HEK293T (cell line): ENCODE data around the gene RSPH4A.

Experiments
- CTCF ChIA-PET: fragments of 350-600 bp; formaldehyde crosslinking; extraction: SDS; loops from one replicate; lab custom pipeline; 2021; ENCODE audit warnings: antibody characterized with exemption, inconsistent platforms; lab: Yijun Ruan, JAX
- POLR2A ChIA-PET: fragments of 350-600 bp; formaldehyde crosslinking; extraction: SDS; loops from one replicate; lab custom pipeline; 2020; ENCODE audit warnings: antibody characterized with exemption, inconsistent platforms; lab: Yijun Ruan, JAX
- DNase-seq: peaks from one replicate; pipeline ENCODE4 v3.0.0; 2012; ENCODE audit warnings: mixed read lengths; ENCODE audit errors: extremely low spot score
- ARNT ChIP-seq: fragments of 450-650 bp; IDR thresholded peaks from 2 replicates; pipeline ENCODE4 v1.6.1; 2017; ENCODE audit warnings: mild to moderate bottlenecking
- BHLHE40 ChIP-seq: fragments of 450-650 bp; IDR thresholded peaks from 2 replicates; pipeline ENCODE4 v1.6.1; 2016; ENCODE audit warnings: mild to moderate bottlenecking, moderate library complexity, borderline replicate concordance
- CTBP1 ChIP-seq: fragments of 450-650 bp; IDR thresholded peaks from 2 replicates; pipeline ENCODE4 v1.6.1; 2016; ENCODE audit warnings: borderline replicate concordance
- ELF4 ChIP-seq: fragments of 450-650 bp; IDR thresholded peaks from 2 replicates; pipeline ENCODE4 v1.6.1; 2017; ENCODE audit warnings: antibody characterized with exemption
- FOXA1 ChIP-seq: fragments of 450-650 bp; IDR thresholded peaks from 2 replicates; pipeline ENCODE4 v1.6.1; 2016; ENCODE audit warnings: mild to moderate bottlenecking
- FOXK2 ChIP-seq: fragments of 450-650 bp; IDR thresholded peaks from 2 replicates; pipeline ENCODE4 v1.6.1; 2016; ENCODE audit warnings: mild to moderate bottlenecking
- FOXM1 ChIP-seq: fragments of 450-650 bp; IDR thresholded peaks from 2 replicates; pipeline ENCODE4 v1.6.1; 2017; ENCODE audit warnings: mild to moderate bottlenecking, borderline replicate concordance
- HDGF ChIP-seq: fragments of 450-650 bp; IDR thresholded peaks from 2 replicates; pipeline ENCODE4 v1.6.1; 2017; ENCODE audit warnings: antibody characterized with exemption, borderline replicate concordance
- L3MBTL2 ChIP-seq: fragments of 450-650 bp; conservative IDR thresholded peaks from 2 replicates; pipeline ENCODE4 v1.6.1; 2016; ENCODE audit warnings: mild to moderate bottlenecking
- LEF1 ChIP-seq: fragments of 450-650 bp; IDR thresholded peaks from 2 replicates; pipeline ENCODE4 v1.6.1; 2017; ENCODE audit warnings: mild to moderate bottlenecking, borderline replicate concordance
- NFRKB ChIP-seq: fragments of 450-650 bp; IDR thresholded peaks from 2 replicates; pipeline ENCODE4 v1.6.1; 2016; ENCODE audit warnings: mild to moderate bottlenecking, moderate library complexity
- PKNOX1 ChIP-seq: fragments of 450-650 bp; IDR thresholded peaks from 2 replicates; pipeline ENCODE4 v1.6.1; 2016
- SP1 ChIP-seq: fragments of 450-650 bp; IDR thresholded peaks from 2 replicates; pipeline ENCODE4 v1.6.1; 2017
- SUZ12 ChIP-seq: fragments of 450-650 bp; IDR thresholded peaks from 2 replicates; pipeline ENCODE4 v1.6.1; 2016; ENCODE audit warnings: mild to moderate bottlenecking
- TARDBP ChIP-seq: fragments of 450-650 bp; IDR thresholded peaks from 2 replicates; pipeline ENCODE4 v1.6.1; 2016
- ZNF384 ChIP-seq: fragments of 450-650 bp; IDR thresholded peaks from 2 replicates; pipeline ENCODE4 v1.6.1; 2016

RSPH4A gene

GRCh38 chr6:116672306-116672705, 56.0 kb downstream of the RSPH4A start:
- ChIA-PET POLR2A (interaction anchor here (0.6 kb wide), 1 partner anchor 256 kb away, joined by 4 read pairs; no protein-coding TSS in a partner anchor), CTCF (no interaction called here)
- TF ChIP-seq L3MBTL2 (no peak), FOXK2 (no peak), FOXA1 (no peak), SUZ12 (no peak), ZNF384 (no peak), LEF1 (no peak), CTBP1 (no peak), SP1 (no peak)
- no peak for DNase-seq

GRCh38 chr6:116676021-116676420, 59.7 kb downstream of the RSPH4A start:
- POLR2A ChIA-PET = no interaction called here
- DNase-seq = no peak
- TF ChIP-seq L3MBTL2 (no peak), HDGF (no peak), FOXA1 (no peak), BHLHE40 (no peak), SUZ12 (no peak), FOXM1 (no peak), SP1 (no peak), CTBP1 (no peak), FOXK2 (no peak), ZNF384 (no peak), NFRKB (no peak), ARNT (no peak), LEF1 (no peak), ELF4 (no peak), TARDBP (no peak)
- CTCF ChIA-PET = no interaction called here

GRCh38 chr6:116680880-116681672, 64.8 kb downstream of the RSPH4A start, which contains the start of gene KPNA5:
KPNA5 (plus strand) TSS chr6:116681211; CDS start chr6:116681335, 124 bp downstream.
- ChIA-PET POLR2A (interaction anchor here (0.6 to 1.7 kb wide), 3 partner anchors 13 to 401 kb away, joined by 3 to 6 read pairs (median 4); partner anchors contain the start of genes TSPYL1 and ZUP1), CTCF (no interaction called here)
- peak; percentile 92 for DNase-seq
- TF ChIP-seq PKNOX1 = peak; percentile 88
- no peak; the same call in 1 of the 2 replicates for TF ChIP-seq ELF4
- TF ChIP-seq L3MBTL2 = peak; percentile 40
- peak; percentile 92; the same call in 1 of the 2 replicates for TF ChIP-seq HDGF
- TF ChIP-seq ZNF384 = no peak
- TF ChIP-seq CTBP1 = no peak; the same call in 1 of the 2 replicates

- CTCF ChIA-PET = no interaction called here
Measured at GRCh38 chr6:116682334-116682712, 66.0 kb downstream of the RSPH4A start.

More at GRCh38 chr6:116682334-116682712, 66.0 kb downstream of the RSPH4A start:
- POLR2A ChIA-PET = interaction anchor here (0.9 to 1.7 kb wide), 2 partner anchors 11 to 14 kb away, joined by 3 to 6 read pairs; partner anchors contain the start of gene ZUP1
- TF ChIP-seq FOXK2 (no peak), L3MBTL2 (no peak), ARNT (no peak), BHLHE40 (no peak), SUZ12 (no peak), SP1 (no peak)
- no peak for DNase-seq
